H1 (cell line): Measurements from ENCODE around the gene JAK2. TPM values are rescaled to one million over a fixed set of nuclear protein-coding genes. Genes with fewer than 3 reads are reported as not detected.

Experiments
- CTCF ChIA-PET: fragments of 300-600 bp; sonication (Branson Sonifier 250); formaldehyde crosslinking; loops from one replicate; lab custom pipeline; 2021; ENCODE audit not compliant: partially characterized antibody; lab: Charles Lee
- POLR2A ChIA-PET: fragments of 300-600 bp; sonication (Branson Sonifier 250); formaldehyde crosslinking; loops from one replicate; lab custom pipeline; 2021; ENCODE audit warnings: inconsistent platforms; ENCODE audit not compliant: partially characterized antibody; lab: Charles Lee
- DNase-seq, 2 experiments: peaks; one replicate each; pipeline versions ENCODE4 v3.0.0 to v3.0.0-alpha.2; 2010 to 2022; ENCODE audit warnings: low spot score in 2 of 2, low read depth in 1 of 2, mixed read lengths in 1 of 2
- FAIRE-seq: peaks from 2 replicates; lab custom pipeline; 2011; peaks lifted over from hg19 to GRCh38; lab: Jason Lieb, UNC
- H2AFZ ChIP-seq: 2 replicates; pipeline ENCODE4 v1.8.1; 2012; ENCODE audit warnings: low read length, inconsistent platforms
- H2AK5ac ChIP-seq: 2 replicates; pipeline ENCODE4 v1.6.1; 2013; ENCODE audit warnings: low read depth, low read length
- H2BK120ac ChIP-seq: replicated peaks from 2 replicates; pipeline ENCODE3; 2013; ENCODE audit warnings: low read depth, low read length, inconsistent platforms
- H2BK12ac ChIP-seq: 2 replicates; pipeline ENCODE4 v1.6.1; 2013; ENCODE audit warnings: low read depth, low read length
- H2BK15ac ChIP-seq: 2 replicates; pipeline ENCODE4 v1.6.1; 2013; ENCODE audit warnings: low read length
- H2BK20ac ChIP-seq: 2 replicates; pipeline ENCODE4 v1.6.1; 2013; ENCODE audit warnings: low read length
- H2BK5ac ChIP-seq: 2 replicates; pipeline ENCODE4 v1.6.1; 2013; ENCODE audit warnings: low read depth, low read length
- H3K14ac ChIP-seq: 2 replicates; pipeline ENCODE4 v1.6.1; 2013; ENCODE audit warnings: inconsistent platforms; ENCODE audit not compliant: insufficient read length
- H3K18ac ChIP-seq: 2 replicates; pipeline ENCODE4 v1.6.1; 2013; ENCODE audit warnings: low read length; ENCODE audit errors: extremely low read depth
- H3K23ac ChIP-seq: 2 replicates; pipeline ENCODE4 v1.6.1; 2013; ENCODE audit warnings: inconsistent platforms; ENCODE audit not compliant: insufficient read length
- H3K23me2 ChIP-seq: 2 replicates; pipeline ENCODE4 v1.6.1; 2013; ENCODE audit warnings: low read depth, low read length
- H3K27ac ChIP-seq: 2 replicates; pipeline ENCODE4 v1.6.1; 2011; ENCODE audit warnings: low read depth, low read length, inconsistent platforms
- H3K27me3 ChIP-seq, 4 experiments: replicated peaks in 1 of 4; 1 replicate in 1 of 4; 2 replicates in 3 of 4; pipeline versions ENCODE4 v1.6.1 to v1.8.1; 2011 to 2013; ENCODE audit warnings: low read length in 3 of 4, mild to moderate bottlenecking in 3 of 4, inconsistent platforms in 2 of 4, mixed read lengths in 2 of 4, moderate library complexity in 1 of 4; ENCODE audit not compliant: control insufficient read depth in 3 of 4, insufficient read depth in 3 of 4; ENCODE audit errors: extremely low read depth in 1 of 4
- H3K36me3 ChIP-seq, 4 experiments: 2 replicates each; pipeline versions ENCODE4 v1.6.1 to v1.8.1; 2011 to 2013; ENCODE audit warnings: mild to moderate bottlenecking in 4 of 4, low read length in 3 of 4, moderate library complexity in 2 of 4, control low read depth in 1 of 4, inconsistent platforms in 1 of 4; ENCODE audit not compliant: insufficient read depth in 4 of 4, control insufficient read depth in 2 of 4
- H3K4ac ChIP-seq: replicated peaks from 2 replicates; pipeline ENCODE3; 2013; ENCODE audit warnings: low read length, low read depth, mixed read lengths, inconsistent platforms; ENCODE audit not compliant: insufficient read length
- H3K4me1 ChIP-seq, 4 experiments: replicated peaks in 1 of 4; 1 replicate in 1 of 4; 2 replicates in 3 of 4; pipeline versions ENCODE4 v1.6.1 to v1.8.1; 2011 to 2013; ENCODE audit warnings: low read length in 3 of 4, inconsistent platforms in 2 of 4, mixed read lengths in 1 of 4; ENCODE audit not compliant: insufficient read depth in 4 of 4, control insufficient read depth in 3 of 4
- H3K4me2 ChIP-seq, 2 experiments: 2 replicates each; pipeline versions ENCODE4 v1.6.1 to v1.8.1; 2011 to 2013; ENCODE audit warnings: low read depth in 2 of 2, low read length in 2 of 2, control low read depth in 1 of 2, inconsistent platforms in 1 of 2, mild to moderate bottlenecking in 1 of 2; ENCODE audit not compliant: insufficient read depth in 1 of 2
- H3K4me3 ChIP-seq, 4 experiments: fragments of 200-600, 300-600 bp in 1 of 4; sonication (generic), shearing (Covaris generic), sonication (Bioruptor Twin) in 1 of 4; 2 replicates each; pipeline versions ENCODE4 v1.5.1 to v1.8.1; 2011 to 2016; ENCODE audit warnings: low read length in 4 of 4, low read depth in 3 of 4, control low read depth in 2 of 4, inconsistent platforms in 2 of 4, mild to moderate bottlenecking in 2 of 4, mixed read lengths in 1 of 4, moderate library complexity in 1 of 4; ENCODE audit not compliant: insufficient read depth in 2 of 4; ENCODE audit errors: extremely low read depth in 1 of 4
- H3K56ac ChIP-seq: replicated peaks from 2 replicates; pipeline ENCODE3; 2013; ENCODE audit warnings: low read depth, mild to moderate bottlenecking, mixed read lengths, low read length, inconsistent platforms; ENCODE audit not compliant: insufficient read length
- H3K79me1 ChIP-seq: 2 replicates; pipeline ENCODE4 v1.6.1; 2013; ENCODE audit warnings: low read depth, low read length, control low read depth
- H3K79me2 ChIP-seq, 2 experiments: 2 replicates each; pipeline versions ENCODE4 v1.6.1 to v1.8.1; 2012 to 2013; ENCODE audit warnings: low read length in 2 of 2, mild to moderate bottlenecking in 2 of 2, inconsistent platforms in 1 of 2; ENCODE audit not compliant: insufficient read depth in 2 of 2, control insufficient read depth in 1 of 2
- H3K9ac ChIP-seq, 4 experiments: replicated peaks in 1 of 4; 1 replicate in 1 of 4; 2 replicates in 3 of 4; pipeline versions ENCODE4 v1.6.1 to v1.8.1; 2011 to 2013; ENCODE audit warnings: low read depth in 3 of 4, low read length in 3 of 4, control low read depth in 2 of 4, mild to moderate bottlenecking in 2 of 4, moderate library complexity in 2 of 4, inconsistent platforms in 1 of 4; ENCODE audit errors: extremely low read depth in 1 of 4
- H3K9me3 ChIP-seq, 2 experiments: 2 replicates each; pipeline versions ENCODE4 v1.6.1 to v1.8.1; 2012 to 2013; ENCODE audit warnings: mild to moderate bottlenecking in 2 of 2, moderate library complexity in 2 of 2, control low read depth in 1 of 2, inconsistent platforms in 1 of 2, low read depth in 1 of 2, low read length in 1 of 2, mixed read lengths in 1 of 2; ENCODE audit not compliant: insufficient read depth in 2 of 2
- H4K20me1 ChIP-seq, 2 experiments: replicated peaks in 1 of 2; 2 replicates each; pipeline versions ENCODE3 to v1.8.1; 2011 to 2013; ENCODE audit warnings: inconsistent platforms in 2 of 2, low read length in 2 of 2, mild to moderate bottlenecking in 1 of 2; ENCODE audit not compliant: insufficient read depth in 2 of 2, control insufficient read depth in 1 of 2
- H4K5ac ChIP-seq: 2 replicates; pipeline ENCODE4 v1.6.1; 2013; ENCODE audit warnings: low read length, low read depth, mixed read lengths, inconsistent platforms; ENCODE audit not compliant: insufficient read length
- H4K8ac ChIP-seq: 2 replicates; pipeline ENCODE4 v1.8.0; 2013; ENCODE audit warnings: mild to moderate bottlenecking, moderate library complexity, low read length, inconsistent platforms; ENCODE audit not compliant: insufficient read depth; ENCODE audit errors: extremely low read depth
- H4K91ac ChIP-seq: replicated peaks from 2 replicates; pipeline ENCODE3; 2013; ENCODE audit warnings: low read length, mixed read lengths, inconsistent platforms; ENCODE audit not compliant: insufficient read length
- FOSL1 ChIP-seq: IDR thresholded peaks from 2 replicates; pipeline ENCODE4 v1.6.1; 2011; ENCODE audit warnings: mild to moderate bottlenecking, low read depth, low read length, moderate library complexity; ENCODE audit not compliant: insufficient read depth
- KDM1A ChIP-seq: fragments of 200-600, 300-600 bp; sonication (generic); IDR thresholded peaks from 2 replicates; pipeline ENCODE4 v1.7.1; 2016; ENCODE audit warnings: mild to moderate bottlenecking, low read length, borderline replicate concordance
- KDM4A ChIP-seq: IDR thresholded peaks from one replicate; pipeline ENCODE4 v1.7.1; 2012; ENCODE audit warnings: low read depth, mild to moderate bottlenecking, moderate library complexity, low read length, inconsistent platforms; ENCODE audit not compliant: severe bottlenecking
- KDM5A ChIP-seq: fragments of 200-600 bp; IDR thresholded peaks from 2 replicates; pipeline ENCODE4 v1.7.1; 2012; ENCODE audit warnings: mild to moderate bottlenecking, low read length, inconsistent platforms, mixed read lengths
- RBBP5 ChIP-seq: IDR thresholded peaks from 2 replicates; pipeline ENCODE4 v1.7.1; 2012; ENCODE audit warnings: low read depth, mild to moderate bottlenecking, inconsistent platforms, low read length, moderate library complexity, borderline replicate concordance
- SRF ChIP-seq: IDR thresholded peaks from 2 replicates; pipeline ENCODE4 v1.6.1; 2011; ENCODE audit warnings: mild to moderate bottlenecking, low read depth, low read length, moderate library complexity
- SUZ12 ChIP-seq: fragments of 200-600 bp; sonication (generic); IDR thresholded peaks from 2 replicates; pipeline ENCODE4 v1.6.1; 2012; ENCODE audit warnings: mild to moderate bottlenecking, inconsistent platforms, low read length, moderate library complexity, mixed read lengths
- YY1 ChIP-seq: IDR thresholded peaks from 2 replicates; pipeline ENCODE4 v1.6.1; 2011; ENCODE audit warnings: low read depth, mild to moderate bottlenecking, low read length
- WGBS, 2 experiments: shearing (Covaris generic) in 1 of 2; methylation state at CpG; one replicate each; pipeline versions ENCODE4 v1.1.6 to v1.1.7; 2013 to 2015; ENCODE audit warnings: low lambda C conversion rate in 2 of 2, mixed read lengths in 2 of 2, inconsistent platforms in 1 of 2, low coverage in 1 of 2, missing lambda C conversion rate in 1 of 2; ENCODE audit not compliant: insufficient replicate concordance in 2 of 2, insufficient coverage in 1 of 2, insufficient read length in 1 of 2; ENCODE audit errors: extremely low coverage in 1 of 2, missing lambda C conversion rate in 1 of 2; 5-methylcytosine and 5-hydroxymethylcytosine counted together
- polyA plus RNA-seq, 7 experiments: library from polyadenylated mRNA; depleted of rRNA in 3 of 7; stranded (reverse) in 5 of 7; unstranded in 2 of 7; fragments of >200 nt in 5 of 7; fragments of 200-250 nt in 2 of 7; gene quantifications; 1 replicate in 5 of 7; 2 replicates in 1 of 7; 4 replicates in 1 of 7; pipeline versions ENCODE4 v1.2.1 to v1.2.3, GENCODE V29; 2011 to 2013; ENCODE audit warnings: missing spikeins in 2 of 7, mixed read lengths in 2 of 7
- total RNA-seq: library from RNA; stranded (reverse); fragmentation: NEBNext Ultra II Directional; extraction: Animal tissue kit (Norgen Biotek cat#: 25700); gene quantifications from 2 replicates; pipeline ENCODE4 v1.2.1, GENCODE V29; 2021
- TF ChIP-seq, protein P1 (sequence below): IDR thresholded peaks from 2 replicates; pipeline ENCODE4 v1.6.1; 2012; ENCODE audit warnings: inconsistent platforms

The JAK2 gene
- total and polyA plus RNA-seq, 2 of the 8 experiments (the other 6 are each of a cell fraction or from before 2014, with no cell fraction given): 0.50 to 2.1 TPM

- no peak overlapping the region for H2AK5ac ChIP-seq
- H3K27me3 ChIP-seq: no peaks in the 10 kb centered on the region
- no peak overlapping the region for H3K4me3 ChIP-seq
- H3K36me3 ChIP-seq: no peaks in the 10 kb centered on the region
- no peak overlapping the region for H4K91ac ChIP-seq
- H3K23me2 ChIP-seq: no peaks in the 10 kb centered on the region
- H2BK12ac ChIP-seq: no peak overlapping the region
- H2BK5ac ChIP-seq: no peak overlapping the region
- H3K4me1 ChIP-seq: no peaks in the 10 kb centered on the region
- H4K8ac ChIP-seq: no peak overlapping the region
- no peak overlapping the region for H3K56ac ChIP-seq
- FAIRE-seq (no peak), DNase-seq (no peak)
- H3K79me2 ChIP-seq: no peaks in the 10 kb centered on the region
- no peak overlapping the region for H3K18ac ChIP-seq
- POLR2A ChIA-PET: no interaction called here
- H3K14ac ChIP-seq: no peak overlapping the region
- CTCF ChIA-PET: no interaction called here
- H4K5ac ChIP-seq: no peak overlapping the region
- H3K9me3 ChIP-seq: no peaks in the 10 kb centered on the region
- H3K9ac ChIP-seq: no peak overlapping the region
- 79% methylated on average over 1 of the region's 1 CpG; no CpG with 5 or more reads in 1 of the 2 experiments for WGBS, 2 experiments
- H2BK120ac ChIP-seq: no peak overlapping the region
- TF ChIP-seq, protein P1, sequence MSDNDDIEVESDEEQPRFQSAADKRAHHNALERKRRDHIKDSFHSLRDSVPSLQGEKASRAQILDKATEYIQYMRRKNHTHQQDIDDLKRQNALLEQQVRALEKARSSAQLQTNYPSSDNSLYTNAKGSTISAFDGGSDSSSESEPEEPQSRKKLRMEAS: no peak
- TF ChIP-seq KDM1A: no peak
- no peak for TF ChIP-seq KDM4A
- TF ChIP-seq KDM5A: no peak
- no peak for TF ChIP-seq RBBP5
- TF ChIP-seq SUZ12: no peak
- no peak for TF ChIP-seq SRF
- no peak for TF ChIP-seq FOSL1
- TF ChIP-seq YY1: no peak
- H4K20me1 ChIP-seq: no peaks in the 10 kb centered on the region
- H2AFZ ChIP-seq: no peak overlapping the region
- no peak overlapping the region for H3K4ac ChIP-seq
- H3K27ac ChIP-seq: no peak overlapping the region
- H3K4me2 ChIP-seq: no peak overlapping the region
- H3K79me1 ChIP-seq: no peaks in the 10 kb centered on the region
- no peak overlapping the region for H3K23ac ChIP-seq
- no peak overlapping the region for H2BK15ac ChIP-seq
- H2BK20ac ChIP-seq: no peak overlapping the region
Observed at GRCh38 chr9:4937446-4937845, 47.6 kb upstream of the JAK2 start.
